SK-N-SH (cell line): Measurements from ENCODE around the gene SLCO2B1.

Experiments used
- CHD2 ChIP-seq: fragments of 150-350 bp; IDR thresholded peaks from 2 replicates; pipeline ENCODE4 v1.6.1; 2018; ENCODE audit warnings: low read length; ENCODE audit not compliant: partially characterized antibody
- CTCF ChIP-seq: fragments of 200-600 bp; sonication (generic); IDR thresholded peaks from 2 replicates; pipeline ENCODE4 v1.6.1; 2017; ENCODE audit warnings: antibody characterized with exemption, mild to moderate bottlenecking, moderate library complexity
- EP300 ChIP-seq, 2 experiments: IDR thresholded peaks; 2 replicates each; pipeline versions ENCODE4 v1.4.0 to v1.6.1; 2012; ENCODE audit warnings: borderline replicate concordance in 1 of 2, low read depth in 1 of 2, low read length in 1 of 2
- FOXJ3 ChIP-seq: sonication (generic); formaldehyde crosslinking; IDR thresholded peaks from 2 replicates; pipeline ENCODE4 v1.5.1; 2020; ENCODE audit warnings: mild to moderate bottlenecking, missing genetic modification reagents
- JUND ChIP-seq: IDR thresholded peaks from 2 replicates; pipeline ENCODE4 v1.4.0; 2012
- MAX ChIP-seq: IDR thresholded peaks from 2 replicates; pipeline ENCODE4 v1.4.0; 2012; ENCODE audit warnings: low read depth
- MEF2A ChIP-seq: IDR thresholded peaks from 2 replicates; pipeline ENCODE4 v1.4.0; 2012; ENCODE audit warnings: low read depth, borderline replicate concordance
- PBX3 ChIP-seq: IDR thresholded peaks from 2 replicates; pipeline ENCODE4; 2012
- POLR2AphosphoS5 ChIP-seq: IDR thresholded peaks from 2 replicates; pipeline ENCODE4 v1.6.1; 2012; ENCODE audit warnings: low read depth, low read length
- RAD21 ChIP-seq: IDR thresholded peaks from 2 replicates; pipeline ENCODE4 v1.6.1; 2012; ENCODE audit warnings: mild to moderate bottlenecking, low read length
- USF1 ChIP-seq: IDR thresholded peaks from 2 replicates; pipeline ENCODE4 v1.4.0; 2012; ENCODE audit warnings: low read depth, borderline replicate concordance
- USF2 ChIP-seq: fragments of 150-350 bp; IDR thresholded peaks from 2 replicates; pipeline ENCODE4 v1.6.1; 2017; ENCODE audit warnings: antibody characterized with exemption, low read length, low read depth, borderline replicate concordance
- ZBTB33 ChIP-seq: IDR thresholded peaks from 2 replicates; pipeline ENCODE4 v1.4.0; 2012; ENCODE audit warnings: low read depth, borderline replicate concordance

- no peak for TF ChIP-seq CTCF
- no peak for TF ChIP-seq MEF2A
- no peak for TF ChIP-seq FOXJ3 (CRISPR knock-in tag)
- TF ChIP-seq EP300 (IDR thresholded peaks at IDR 0.05; ENCODE audit: borderline replicate concordance in 1 of 2, low read depth in 1 of 2, low read length in 1 of 2) = no peak
- no peak for TF ChIP-seq POLR2AphosphoS5
- TF ChIP-seq USF2 = no peak
- no peak for TF ChIP-seq MAX
- no peak for TF ChIP-seq JUND
- TF ChIP-seq PBX3 = no peak
- TF ChIP-seq ZBTB33 = no peak
- TF ChIP-seq CHD2 = no peak
- TF ChIP-seq USF1 = no peak
- no peak for TF ChIP-seq RAD21
Measured at GRCh38 chr11:75132080-75132479, 18.8 kb upstream of the SLCO2B1 start.
